ENCODE measurements around the gene NPFFR2.

DNA sequence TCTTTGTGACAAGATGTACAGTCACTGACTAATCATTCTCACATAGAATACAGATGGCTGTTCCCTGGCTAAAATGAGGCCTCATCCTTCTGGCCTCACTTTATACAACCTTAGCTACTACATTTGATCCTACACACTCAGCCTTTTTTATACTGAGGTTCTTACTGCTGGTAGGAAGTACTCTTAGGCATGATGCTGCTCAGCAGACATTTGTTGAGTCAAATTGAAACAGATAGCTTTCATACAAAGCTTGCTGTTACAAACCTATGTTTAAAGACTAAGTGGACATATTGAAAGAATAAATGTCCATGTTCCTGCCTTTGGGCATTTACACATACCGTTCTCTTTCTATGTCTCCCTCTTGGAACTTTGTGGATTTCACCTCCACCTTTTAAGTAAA lies 154.9 kb downstream of the NPFFR2 start:
- TF ChIP-seq, protein P1, sequence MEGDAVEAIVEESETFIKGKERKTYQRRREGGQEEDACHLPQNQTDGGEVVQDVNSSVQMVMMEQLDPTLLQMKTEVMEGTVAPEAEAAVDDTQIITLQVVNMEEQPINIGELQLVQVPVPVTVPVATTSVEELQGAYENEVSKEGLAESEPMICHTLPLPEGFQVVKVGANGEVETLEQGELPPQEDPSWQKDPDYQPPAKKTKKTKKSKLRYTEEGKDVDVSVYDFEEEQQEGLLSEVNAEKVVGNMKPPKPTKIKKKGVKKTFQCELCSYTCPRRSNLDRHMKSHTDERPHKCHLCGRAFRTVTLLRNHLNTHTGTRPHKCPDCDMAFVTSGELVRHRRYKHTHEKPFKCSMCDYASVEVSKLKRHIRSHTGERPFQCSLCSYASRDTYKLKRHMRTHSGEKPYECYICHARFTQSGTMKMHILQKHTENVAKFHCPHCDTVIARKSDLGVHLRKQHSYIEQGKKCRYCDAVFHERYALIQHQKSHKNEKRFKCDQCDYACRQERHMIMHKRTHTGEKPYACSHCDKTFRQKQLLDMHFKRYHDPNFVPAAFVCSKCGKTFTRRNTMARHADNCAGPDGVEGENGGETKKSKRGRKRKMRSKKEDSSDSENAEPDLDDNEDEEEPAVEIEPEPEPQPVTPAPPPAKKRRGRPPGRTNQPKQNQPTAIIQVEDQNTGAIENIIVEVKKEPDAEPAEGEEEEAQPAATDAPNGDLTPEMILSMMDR (conservative IDR thresholded peaks at IDR 0.05 in 1 of 2, IDR thresholded peaks at IDR 0.05 in 1 of 2; ENCODE audit: low read depth in 1 of 2, low read length in 2 of 2): no peak
- no peak for TF ChIP-seq EZH2 (IDR thresholded peaks at IDR 0.05; ENCODE audit: low read length, missing control alignments)
